GM18505 (cell line): ENCODE results near the gene VPS26A.
"Not testable (repeated sequence)": the region's sequence is repeated elsewhere in the genome, so short reads cannot be mapped to it uniquely, and the experiment has no call there.

Source experiments
- ATAC-seq: cut with Tn5 transposase; IDR thresholded peaks from one replicate; pipeline ENCODE4 v1.9.1; 2021; ENCODE audit not compliant: unreplicated experiment
- POLR2A ChIP-seq: IDR thresholded peaks from 4 replicates; pipeline ENCODE4 v1.6.1; 2011; ENCODE audit warnings: borderline replicate concordance; ENCODE audit not compliant: insufficient read depth, insufficient read length; ENCODE audit errors: extremely low read depth

The VPS26A gene

DNA sequence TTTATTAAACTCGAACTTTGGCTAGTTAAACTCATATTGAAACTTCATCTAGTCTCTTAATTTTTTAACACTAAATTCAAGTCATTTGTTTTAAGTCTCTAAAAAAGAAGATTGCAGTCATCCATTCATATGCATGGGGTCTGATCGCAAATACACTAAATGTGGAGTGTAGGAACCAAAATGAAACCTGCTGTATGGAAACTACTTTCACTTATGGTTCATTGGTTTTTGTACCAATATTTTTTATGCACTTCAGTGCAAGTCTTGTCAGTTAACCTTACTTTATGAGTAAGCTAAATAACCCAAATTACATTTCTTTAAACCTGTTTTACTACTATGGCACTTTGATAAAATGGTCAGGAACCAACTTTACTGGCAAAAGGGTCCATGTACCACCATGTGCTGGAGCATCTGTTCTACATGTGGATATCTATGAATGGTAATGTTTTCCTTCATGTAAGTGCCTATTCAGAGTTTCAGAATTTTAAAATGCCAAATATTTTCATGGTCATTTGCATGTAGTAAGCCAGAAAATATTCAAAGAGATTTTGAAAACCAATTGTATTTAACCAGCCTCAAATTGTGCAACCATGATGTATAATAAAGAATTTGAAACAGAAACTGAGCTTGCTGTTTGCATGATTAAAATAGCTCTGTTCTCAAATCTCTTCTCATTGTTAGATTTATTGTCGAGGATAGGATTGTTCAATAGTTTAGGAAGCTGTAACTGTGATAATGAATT, 48.4 kb downstream of the VPS26A start:
- TF ChIP-seq POLR2A: no peak
- ATAC-seq: no peak

DNA sequence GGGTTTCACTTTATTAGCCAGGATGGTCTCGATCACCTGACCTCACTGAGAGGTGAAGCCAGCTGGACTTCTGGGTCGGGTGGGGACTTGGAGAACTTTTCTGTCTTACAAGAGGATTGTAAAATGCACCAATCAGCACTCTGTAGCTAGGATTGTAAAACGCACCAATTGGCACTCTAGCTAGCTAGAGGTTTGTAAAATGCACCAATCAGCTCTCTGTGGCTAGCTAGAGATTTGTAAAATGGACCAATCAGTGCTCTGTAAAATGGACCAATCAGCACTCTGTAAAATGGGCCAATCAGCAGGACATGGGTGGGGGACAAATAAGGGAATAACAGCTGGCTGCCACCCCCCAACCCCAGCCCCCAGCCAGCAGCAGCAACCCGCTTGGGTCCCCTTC, 51.3 kb downstream of the VPS26A start:
- ATAC-seq: not testable (repeated sequence)

DNA sequence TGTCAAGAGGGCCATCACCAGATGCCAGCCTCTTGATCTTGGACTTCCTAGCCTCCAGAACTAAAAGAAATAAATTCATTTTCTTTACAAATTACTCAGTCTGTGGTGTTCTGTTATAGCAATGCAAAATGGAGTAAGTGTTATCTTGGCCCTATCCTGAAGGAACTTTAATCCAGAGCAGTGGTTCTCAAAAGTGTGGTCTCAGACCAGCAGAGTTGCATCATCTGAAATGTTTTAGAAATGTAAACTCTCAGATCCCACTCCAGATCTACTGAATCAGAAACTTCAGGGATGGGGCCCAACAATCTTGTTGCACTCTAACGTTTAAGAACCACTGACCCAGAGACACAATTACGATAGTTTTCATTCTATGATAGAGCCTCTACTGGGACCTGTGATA, 52.8 kb downstream of the VPS26A start:
- ATAC-seq: no peak
- TF ChIP-seq POLR2A: no peak

DNA sequence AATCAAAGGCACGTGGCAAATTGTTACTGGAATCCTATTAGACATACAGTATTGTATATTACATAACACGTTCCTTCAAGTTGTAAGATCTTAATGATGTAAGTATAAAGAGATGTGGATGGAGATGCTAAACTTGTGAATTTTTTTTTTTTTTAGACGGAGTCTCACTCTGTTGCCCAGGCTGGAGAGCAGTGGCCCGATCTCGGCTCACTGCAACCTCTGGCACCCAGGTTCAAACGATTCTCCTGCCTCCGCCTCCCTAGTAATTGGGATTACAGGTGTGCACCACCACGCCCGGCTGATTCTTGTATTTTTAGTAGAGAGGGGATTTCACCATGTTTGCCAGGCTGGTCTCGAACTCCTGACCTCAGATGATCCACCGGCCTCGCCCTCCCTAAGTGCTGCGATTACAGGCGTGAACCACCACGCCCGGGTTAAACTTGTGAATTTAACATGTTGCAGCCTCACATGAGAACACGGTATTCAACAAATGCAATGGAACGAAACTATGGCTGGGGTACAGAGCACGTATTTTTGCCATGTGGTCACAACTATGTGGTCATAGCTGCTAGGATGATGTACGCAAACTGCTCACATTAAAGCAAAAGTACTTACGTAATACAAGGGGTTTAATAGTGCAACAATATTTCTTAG, 55.2 kb downstream of the VPS26A start:
- peak; percentile 4 for ATAC-seq
- peak; percentile 8 for TF ChIP-seq POLR2A

DNA sequence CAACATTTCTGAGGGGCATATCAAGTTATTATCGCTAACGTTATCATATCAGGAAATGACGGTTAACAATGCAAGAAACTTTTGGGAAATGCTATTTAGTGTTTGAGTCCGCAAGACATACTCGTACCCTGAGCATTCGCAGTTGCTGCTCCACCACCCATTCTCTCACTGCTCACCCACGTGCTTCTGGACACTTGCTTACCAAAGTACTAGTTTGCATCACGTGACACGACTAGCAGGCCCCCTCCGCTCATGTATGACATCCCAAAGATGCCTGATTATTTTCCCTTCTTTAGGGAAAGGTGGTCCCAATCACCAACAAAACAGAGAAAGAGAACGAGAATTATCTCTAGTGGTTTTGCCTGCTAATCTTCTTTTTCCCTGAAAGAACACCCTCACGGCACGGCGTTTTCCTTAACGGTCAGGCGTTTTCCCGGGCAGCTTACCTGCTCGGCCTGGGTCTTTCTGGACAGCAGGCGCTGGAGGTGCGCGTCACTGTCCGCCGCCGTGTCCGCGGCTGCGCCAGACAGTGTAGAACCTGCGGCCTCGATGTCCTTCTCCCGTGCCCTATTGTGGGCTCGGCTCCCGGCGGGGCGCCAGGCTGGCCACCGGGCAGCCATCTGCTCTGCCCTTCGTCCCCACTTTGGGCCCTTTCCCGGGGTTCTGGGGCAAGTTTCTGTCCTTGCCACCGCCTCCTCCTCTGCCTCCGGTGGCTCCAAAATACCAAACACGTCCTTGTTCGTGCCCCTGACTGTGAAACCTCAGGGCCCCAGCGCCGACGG, 56.0 kb downstream of the VPS26A start, which contains the start of gene SUPV3L1:
Gene SUPV3L1 (plus strand): TSS at position 492 of the 782 bp plus-strand sequence. CDS start 58 bp downstream, at position 550.
- peak; percentile 85 for ATAC-seq
- peak; percentile 83 for TF ChIP-seq POLR2A

DNA sequence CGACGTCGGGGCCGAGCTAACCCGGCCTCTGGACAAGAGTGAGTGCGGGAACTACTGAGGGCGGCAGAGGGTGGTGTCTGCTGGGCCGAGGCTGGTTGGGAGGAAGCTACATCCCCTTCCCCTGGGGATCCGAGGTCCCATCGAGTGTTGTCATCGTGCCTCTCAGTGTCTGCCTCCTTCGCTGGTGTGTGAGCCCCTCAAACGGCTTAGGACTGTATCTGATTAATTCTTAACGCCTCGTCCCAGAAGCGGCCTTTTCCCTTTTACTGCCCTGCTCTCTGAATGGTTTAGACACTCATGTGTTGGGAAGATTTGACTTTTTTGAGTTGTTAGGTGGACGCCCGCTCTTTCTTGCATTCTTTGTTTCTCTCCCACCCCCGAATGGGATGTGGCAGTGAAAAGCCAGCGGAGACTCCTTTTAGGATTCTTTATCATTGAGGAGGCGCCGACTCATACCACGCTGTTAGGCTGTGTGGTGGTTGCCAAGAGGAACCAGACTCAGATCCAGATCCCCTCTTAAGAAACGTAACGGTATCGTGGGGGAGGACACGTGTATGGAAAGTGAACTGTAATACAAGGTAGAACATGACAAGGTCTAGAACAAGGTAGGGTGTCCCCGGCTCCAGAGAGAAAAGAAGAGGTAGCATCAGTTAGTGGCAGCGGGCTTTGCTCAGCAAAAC, 56.7 kb downstream of the VPS26A start:
- no peak for ATAC-seq
- TF ChIP-seq POLR2A: no peak

DNA sequence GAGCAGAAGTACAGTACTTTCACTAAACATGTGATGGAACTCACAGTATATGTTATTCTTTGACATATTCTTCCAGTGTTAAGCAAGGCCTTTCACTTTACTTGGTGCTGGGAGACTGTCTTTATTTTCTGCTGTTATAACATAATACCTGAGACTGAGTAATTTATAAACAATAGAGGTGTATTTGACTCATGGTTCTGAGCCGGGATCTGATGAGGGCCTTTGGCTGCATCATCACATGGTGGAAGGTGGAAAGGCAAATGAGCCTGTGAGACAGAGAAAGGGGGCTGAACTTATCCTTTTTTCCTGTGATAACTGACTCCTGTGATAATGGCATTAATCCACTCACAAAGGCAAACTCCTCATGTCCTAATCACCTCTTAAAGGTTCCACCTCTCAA, 57.5 kb downstream of the VPS26A start:
- ATAC-seq: no peak
- TF ChIP-seq POLR2A: no peak

DNA sequence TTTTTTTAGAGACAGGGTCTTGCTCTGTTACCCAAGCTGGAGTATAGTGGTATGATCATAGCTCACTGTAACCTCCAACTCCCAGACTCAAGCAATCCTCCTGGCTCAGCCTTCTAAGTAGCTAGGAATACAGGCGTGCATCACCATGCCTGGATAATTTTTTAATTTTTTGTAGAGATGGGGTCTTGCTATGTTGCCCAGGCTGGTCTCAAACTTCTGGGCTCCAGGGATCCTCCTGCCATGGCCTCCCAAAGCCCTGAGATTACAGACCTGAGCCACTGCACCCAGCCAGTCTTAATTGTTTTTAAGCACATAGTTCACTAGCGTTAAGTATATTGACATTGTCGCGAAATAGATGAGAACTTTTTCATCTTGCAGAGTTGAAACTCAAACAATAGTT, 58.0 kb downstream of the VPS26A start:
- TF ChIP-seq POLR2A: no peak
- ATAC-seq: no peak

DNA sequence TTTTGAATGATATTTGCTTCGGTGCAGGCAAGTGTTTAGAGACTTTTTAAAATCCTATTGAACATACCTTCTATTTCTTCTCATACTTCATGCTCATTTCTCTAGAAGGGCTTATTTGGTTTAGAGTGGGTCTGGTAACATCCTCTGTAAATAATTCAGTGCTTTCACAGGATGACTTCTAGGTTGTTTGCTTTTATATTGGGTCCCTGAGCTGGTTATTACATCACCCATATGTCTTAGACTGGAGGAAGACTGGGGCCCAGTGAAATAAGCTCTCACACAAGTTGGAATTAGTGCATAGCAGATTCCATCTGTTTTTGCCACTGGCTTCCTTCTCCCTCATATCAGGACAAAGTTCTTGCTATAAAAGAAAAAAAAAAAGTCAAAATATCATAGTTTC, 62.5 kb downstream of the VPS26A start:
- no peak for ATAC-seq
- TF ChIP-seq POLR2A: no peak

DNA sequence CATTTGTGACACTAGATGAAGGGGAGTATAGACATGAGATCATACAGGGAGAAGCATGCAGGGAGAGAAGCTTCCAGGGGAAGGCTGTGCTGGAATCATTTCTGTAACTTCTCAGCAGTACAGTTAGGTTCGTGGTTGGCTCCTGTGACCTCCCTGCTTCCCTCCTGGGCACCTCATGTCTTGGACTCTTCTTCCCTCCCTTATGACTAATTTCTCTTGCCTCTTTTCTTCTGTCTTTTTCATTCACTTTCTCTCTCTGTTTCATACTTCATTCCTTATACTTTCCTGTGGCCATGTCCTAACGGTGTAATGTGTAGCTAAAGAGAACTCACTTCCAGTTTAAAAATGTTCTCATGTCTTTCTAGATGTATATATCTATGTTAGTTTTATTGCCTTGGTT, 77.1 kb downstream of the VPS26A start:
- no peak for TF ChIP-seq POLR2A
- ATAC-seq: no peak

DNA sequence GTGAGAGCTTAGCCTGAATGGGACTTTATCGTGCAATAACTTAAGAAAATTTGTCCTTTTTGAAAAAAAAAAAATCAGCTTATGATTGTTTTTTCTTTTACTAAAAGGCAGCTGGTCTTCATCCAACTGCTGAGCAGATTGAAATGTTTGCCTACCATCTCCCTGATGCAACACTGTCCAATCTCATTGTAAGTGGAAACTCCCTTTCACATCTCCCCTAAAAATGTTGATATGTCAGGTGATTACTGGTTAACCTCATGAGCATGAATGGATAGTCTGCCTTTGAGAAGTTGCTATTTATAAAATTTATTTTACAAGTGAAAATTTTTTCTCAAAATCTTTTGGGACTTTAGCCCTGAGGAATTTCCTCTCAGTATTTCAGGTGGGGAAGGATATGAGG, 78.4 kb downstream of the VPS26A start:
- no peak for ATAC-seq
- TF ChIP-seq POLR2A: no peak

DNA sequence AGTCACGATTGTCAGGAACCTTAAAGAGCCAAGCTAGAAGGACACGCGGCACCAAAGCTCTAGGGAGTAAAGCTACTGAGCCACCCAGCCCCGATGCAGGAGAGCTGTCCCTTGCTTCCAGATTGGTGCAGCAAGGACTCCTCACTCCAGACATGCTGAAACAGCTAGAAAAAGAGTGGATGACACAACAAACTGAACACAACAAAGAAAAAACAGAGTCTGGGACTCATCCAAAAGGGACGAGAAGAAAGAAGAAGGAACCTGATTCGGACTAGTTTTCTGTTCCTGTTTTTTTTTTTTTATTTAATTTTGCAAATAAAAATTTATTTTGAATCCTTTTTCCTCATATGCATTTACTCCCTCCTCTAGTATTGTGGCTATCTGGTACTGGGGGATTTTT, 84.8 kb downstream of the VPS26A start:
- no peak for ATAC-seq
- TF ChIP-seq POLR2A: no peak

DNA sequence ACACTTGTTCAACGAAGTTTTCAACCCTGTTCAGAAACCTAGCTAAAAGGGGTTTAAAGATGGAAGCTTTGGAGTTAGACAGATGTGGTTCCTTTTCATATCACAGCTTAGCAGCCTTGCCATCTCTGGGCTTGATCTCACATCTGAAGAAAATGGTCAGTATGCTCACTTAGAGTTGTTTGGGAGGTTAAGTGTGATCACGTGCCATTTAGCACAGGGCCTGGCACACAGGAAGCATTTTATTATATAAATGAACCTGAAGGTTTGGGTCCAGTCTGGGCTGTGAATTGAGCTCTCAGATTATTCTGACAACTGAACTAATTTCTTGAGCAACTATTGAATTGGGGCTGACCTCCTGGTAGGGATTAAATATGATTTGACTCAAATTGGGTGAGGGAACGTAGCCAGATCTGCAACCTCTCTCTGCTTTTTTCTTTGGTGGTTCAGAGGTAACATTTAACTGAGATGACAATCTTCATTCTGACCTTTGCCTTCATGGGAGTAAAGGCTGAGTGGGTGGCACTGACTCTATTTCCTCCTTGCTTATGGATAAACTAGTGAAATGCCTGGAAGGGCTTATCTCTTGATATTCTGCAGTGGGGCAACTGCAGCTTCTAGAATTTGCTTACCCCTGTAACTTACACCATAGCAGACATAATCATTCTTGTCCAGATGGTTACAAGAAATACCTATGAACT, 86.0 kb downstream of the VPS26A start:
- no peak for TF ChIP-seq POLR2A
- ATAC-seq: no peak
